NB4 (cell line): ENCODE results near the gene STARD3.

ENCODE experiments used
- DNase-seq: peaks from one replicate; pipeline ENCODE4 v3.0.0; 2010; ENCODE audit warnings: low read depth
- H3K4me3 ChIP-seq: one replicate; pipeline ENCODE4 v1.5.1; 2011; ENCODE audit warnings: mild to moderate bottlenecking, low read depth, low read length, moderate library complexity
- MYC ChIP-seq: IDR thresholded peaks from 2 replicates; pipeline ENCODE4 v1.6.1; 2011; ENCODE audit warnings: low read depth, low read length
- POLR2A ChIP-seq: IDR thresholded peaks from 2 replicates; pipeline ENCODE4 v1.6.1; 2011; ENCODE audit warnings: mild to moderate bottlenecking; ENCODE audit not compliant: insufficient read length; ENCODE audit errors: extremely low read depth
- TF ChIP-seq, protein P1 (sequence below): IDR thresholded peaks from 2 replicates; pipeline ENCODE4 v1.6.1; 2011; ENCODE audit warnings: low read depth, low read length
- TF ChIP-seq, protein P2 (sequence below): IDR thresholded peaks from one replicate; pipeline ENCODE4 v1.5.1; 2012; ENCODE audit warnings: low read depth, low read length

STARD3 gene

DNA sequence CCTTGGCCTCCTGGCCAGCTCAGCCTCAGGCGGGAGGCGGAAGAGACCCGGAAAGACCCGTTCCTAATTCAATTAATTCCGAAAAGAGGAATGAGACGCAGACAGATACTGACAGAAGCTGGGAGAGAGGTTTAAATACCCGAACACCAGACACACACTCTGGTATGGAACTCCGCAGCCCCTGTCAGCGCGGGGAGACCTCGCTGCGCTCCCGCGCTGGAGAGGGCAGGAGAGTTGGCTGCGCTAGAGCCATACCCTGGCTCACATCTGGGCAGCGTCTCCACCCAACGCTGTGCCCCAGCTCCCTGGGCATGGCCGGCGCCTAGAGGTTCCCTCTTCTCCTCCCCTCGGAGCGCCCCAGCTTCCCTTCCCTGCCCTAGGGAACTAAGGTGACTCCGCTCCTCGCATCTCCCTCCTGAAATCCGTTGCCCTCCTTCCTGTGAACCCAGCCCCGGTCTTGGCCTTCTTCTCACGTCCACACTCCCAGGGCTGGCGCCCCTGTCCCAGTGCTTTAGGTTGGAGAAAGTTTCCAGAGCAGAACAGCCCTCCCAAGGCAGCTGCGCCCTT is 37.2 kb upstream of the STARD3 start:
- no peak for TF ChIP-seq POLR2A
- TF ChIP-seq MYC = no peak
- no peak overlapping the region for H3K4me3 ChIP-seq
- no peak for DNase-seq

DNA sequence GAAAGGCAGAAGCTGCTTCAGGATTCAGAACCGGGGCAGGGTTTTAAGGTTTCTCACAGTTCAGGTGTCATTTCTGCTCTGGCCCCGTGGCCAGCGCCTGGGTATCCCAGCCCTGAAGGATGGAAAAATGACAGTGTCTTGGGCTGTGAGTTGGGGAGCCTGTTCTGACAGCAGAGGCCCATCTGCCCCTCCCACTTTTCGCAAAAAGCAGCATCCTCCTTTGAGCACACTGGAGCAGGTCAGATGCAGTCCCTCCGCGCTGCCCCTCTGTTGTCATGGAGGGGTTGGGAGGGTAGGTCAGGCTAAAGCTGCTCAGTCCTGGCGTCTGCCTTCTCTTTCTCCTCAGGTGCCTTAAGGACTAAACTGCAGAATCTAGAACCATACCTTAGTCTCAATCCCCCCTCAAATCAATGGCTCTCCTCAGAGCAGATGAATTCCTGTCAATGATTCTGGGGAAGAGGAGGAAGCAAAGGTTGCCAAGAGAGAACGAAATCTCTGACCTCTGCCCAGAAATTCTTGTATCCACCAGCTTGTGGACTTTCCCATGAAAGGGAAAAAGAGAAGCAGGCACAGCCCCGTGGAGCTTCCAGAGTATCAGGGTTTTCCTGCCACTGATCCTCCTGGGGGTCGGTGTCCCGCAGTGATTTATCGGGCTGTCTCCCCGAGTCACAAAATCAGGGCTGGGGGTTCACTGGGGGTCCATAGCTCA is 36.5 kb upstream of the STARD3 start:
- TF ChIP-seq, protein P1, sequence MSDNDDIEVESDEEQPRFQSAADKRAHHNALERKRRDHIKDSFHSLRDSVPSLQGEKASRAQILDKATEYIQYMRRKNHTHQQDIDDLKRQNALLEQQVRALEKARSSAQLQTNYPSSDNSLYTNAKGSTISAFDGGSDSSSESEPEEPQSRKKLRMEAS = no peak
- TF ChIP-seq, protein P2, sequence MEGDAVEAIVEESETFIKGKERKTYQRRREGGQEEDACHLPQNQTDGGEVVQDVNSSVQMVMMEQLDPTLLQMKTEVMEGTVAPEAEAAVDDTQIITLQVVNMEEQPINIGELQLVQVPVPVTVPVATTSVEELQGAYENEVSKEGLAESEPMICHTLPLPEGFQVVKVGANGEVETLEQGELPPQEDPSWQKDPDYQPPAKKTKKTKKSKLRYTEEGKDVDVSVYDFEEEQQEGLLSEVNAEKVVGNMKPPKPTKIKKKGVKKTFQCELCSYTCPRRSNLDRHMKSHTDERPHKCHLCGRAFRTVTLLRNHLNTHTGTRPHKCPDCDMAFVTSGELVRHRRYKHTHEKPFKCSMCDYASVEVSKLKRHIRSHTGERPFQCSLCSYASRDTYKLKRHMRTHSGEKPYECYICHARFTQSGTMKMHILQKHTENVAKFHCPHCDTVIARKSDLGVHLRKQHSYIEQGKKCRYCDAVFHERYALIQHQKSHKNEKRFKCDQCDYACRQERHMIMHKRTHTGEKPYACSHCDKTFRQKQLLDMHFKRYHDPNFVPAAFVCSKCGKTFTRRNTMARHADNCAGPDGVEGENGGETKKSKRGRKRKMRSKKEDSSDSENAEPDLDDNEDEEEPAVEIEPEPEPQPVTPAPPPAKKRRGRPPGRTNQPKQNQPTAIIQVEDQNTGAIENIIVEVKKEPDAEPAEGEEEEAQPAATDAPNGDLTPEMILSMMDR = no peak
- no peak overlapping the region for H3K4me3 ChIP-seq
- no peak for DNase-seq

DNA sequence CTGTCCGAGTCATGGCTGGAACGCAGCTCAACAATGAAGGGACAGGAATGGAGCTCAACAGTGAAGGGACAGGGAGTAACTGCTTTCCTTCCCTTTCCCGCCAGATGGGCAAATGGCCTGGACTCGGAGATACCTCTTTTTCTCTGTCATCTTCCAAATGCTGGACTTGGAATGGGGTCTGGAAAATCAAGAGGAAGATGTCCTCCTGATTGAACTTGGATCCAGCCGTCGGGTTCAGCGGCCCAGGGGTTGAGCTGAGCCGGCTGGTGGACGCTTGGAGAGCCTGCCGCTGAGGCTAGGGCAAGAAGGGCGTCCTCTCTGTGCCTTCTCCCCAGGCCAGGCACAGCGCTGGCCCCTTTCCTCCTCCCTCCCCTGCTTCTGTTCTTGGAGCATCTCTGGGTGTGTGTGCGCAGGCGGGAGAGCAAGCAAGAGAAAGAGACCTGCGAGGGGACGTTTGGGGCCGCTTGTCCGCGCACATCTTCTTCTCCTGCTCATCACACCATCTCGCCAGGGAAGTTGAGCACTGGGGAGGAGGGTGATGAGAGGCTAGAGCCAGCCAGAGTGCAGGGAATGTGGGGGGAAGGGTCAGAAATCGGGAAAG is 35.8 kb upstream of the STARD3 start:
- TF ChIP-seq, protein P1 = no peak
- TF ChIP-seq, protein P2 = no peak
- TF ChIP-seq MYC (no peak), POLR2A (no peak)
- no peak for DNase-seq

DNA sequence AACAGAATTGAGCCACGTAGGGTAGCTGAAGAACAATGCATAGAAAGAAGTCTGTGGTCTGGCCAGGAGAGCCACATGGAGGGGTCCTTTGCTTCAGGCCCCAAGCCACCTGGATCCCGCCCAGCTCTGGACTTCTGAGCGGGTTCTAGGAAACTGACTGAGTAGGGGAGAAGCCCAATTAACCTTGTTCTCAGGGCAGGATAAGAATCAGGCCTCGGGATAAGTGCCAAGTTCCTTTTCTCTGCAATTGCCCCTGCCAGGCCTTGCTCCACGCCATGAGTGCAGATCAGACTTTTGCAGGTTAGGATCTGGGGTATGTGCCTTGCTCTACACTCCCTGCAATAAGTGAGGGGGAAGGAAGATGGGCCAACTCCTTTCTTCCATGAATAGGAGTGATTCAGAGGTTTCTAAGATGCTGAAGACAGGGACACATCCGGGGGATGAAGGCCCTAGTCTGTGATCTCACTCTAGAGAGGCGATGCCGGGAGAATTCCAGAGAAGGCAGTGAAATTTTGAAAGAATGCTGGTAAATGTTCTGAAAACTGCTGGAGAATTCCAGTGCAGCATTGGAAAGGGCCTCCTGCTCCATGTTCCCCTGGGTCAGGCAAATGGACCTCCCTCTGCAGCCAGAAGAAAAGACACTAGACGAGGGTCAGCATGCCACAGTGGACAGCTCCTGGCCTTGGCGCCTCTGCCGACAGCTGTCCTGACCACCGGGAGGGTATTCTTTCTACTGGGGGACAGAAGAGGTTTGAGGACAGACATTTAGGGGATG is 35.0 kb upstream of the STARD3 start:
- TF ChIP-seq, protein P2 = no peak
- no peak for TF ChIP-seq POLR2A
- no peak for TF ChIP-seq MYC
- no peak overlapping the region for H3K4me3 ChIP-seq
- no peak for DNase-seq

More for the DNA sequence above, 35.8 kb upstream of the STARD3 start:
- no peak overlapping the region for H3K4me3 ChIP-seq

DNA sequence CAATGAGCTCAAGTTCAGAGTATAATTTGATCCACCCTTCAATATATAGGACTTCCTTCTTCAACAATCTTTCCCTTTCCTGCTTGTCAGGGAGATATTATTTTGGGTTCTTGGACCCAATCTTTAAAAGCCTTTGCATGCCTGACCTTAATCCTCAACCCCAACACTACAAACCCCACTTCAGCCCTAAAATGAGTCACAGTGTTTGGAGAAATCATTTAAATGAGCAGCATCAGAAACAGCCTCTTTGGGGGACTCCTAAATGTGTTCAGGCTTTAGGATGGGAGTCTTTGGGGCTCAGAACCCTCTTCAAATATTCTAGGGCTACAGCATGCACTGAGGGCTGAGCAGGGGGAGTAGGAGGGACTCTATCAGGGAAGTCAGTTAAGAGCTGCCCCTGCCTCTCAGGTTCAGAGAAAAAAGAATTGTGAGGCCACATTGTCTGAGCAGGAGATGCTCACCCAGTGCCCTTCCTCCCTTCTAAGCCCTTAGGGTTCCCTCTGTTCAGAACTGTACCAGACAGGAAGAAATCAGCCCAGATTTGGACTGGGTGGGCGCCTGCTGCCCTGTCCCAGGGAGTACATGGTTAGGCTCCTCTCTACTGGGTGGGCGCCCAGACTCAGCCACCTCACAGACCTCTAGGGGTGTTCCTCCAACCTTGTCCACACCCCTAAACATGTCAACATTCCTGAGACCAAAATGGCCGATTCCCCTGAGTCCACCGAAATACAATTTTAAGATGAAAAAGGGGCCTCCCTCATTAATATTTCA is 34.2 kb upstream of the STARD3 start:
- no peak for DNase-seq
- TF ChIP-seq POLR2A (no peak), MYC (no peak)
- TF ChIP-seq, protein P2 = no peak
- TF ChIP-seq, protein P1 = no peak
- H3K4me3 ChIP-seq = no peak overlapping the region
